Parathyroid adenoma (tissue), 2 donors: ENCODE results near the gene HMCN1.

Experiments
- H2AFZ ChIP-seq: fragments of 300-600 bp; sonication (generic); one replicate; pipeline ENCODE4 v1.7.0; 2017; ENCODE audit warnings: antibody characterized with exemption, mild to moderate bottlenecking
- H3K27ac ChIP-seq: fragments of 300-600 bp; sonication (generic); one replicate; pipeline ENCODE4 v1.7.0; 2017
- H3K27me3 ChIP-seq: fragments of 300-600 bp; sonication (generic); one replicate; pipeline ENCODE4 v1.7.0; 2017; ENCODE audit warnings: low read length; ENCODE audit not compliant: control insufficient read depth, insufficient read depth
- H3K36me3 ChIP-seq: fragments of 300-600 bp; sonication (generic); one replicate; pipeline ENCODE4 v1.7.0; 2017; ENCODE audit warnings: low read length; ENCODE audit not compliant: control insufficient read depth, insufficient read depth
- H3K4me1 ChIP-seq: fragments of 300-600 bp; sonication (generic); one replicate; pipeline ENCODE4 v1.7.0; 2017; ENCODE audit warnings: control low read depth
- H3K4me2 ChIP-seq: fragments of 300-600 bp; sonication (generic); one replicate; pipeline ENCODE4 v1.7.0; 2017; ENCODE audit warnings: low read length
- H3K4me3 ChIP-seq: fragments of 300-600 bp; sonication (generic); one replicate; pipeline ENCODE4 v1.7.0; 2017; ENCODE audit warnings: low read depth, low read length
- H3K79me2 ChIP-seq: fragments of 300-600 bp; sonication (generic); one replicate; pipeline ENCODE4 v1.7.0; 2017; ENCODE audit warnings: control low read depth
- H3K9ac ChIP-seq: fragments of 300-600 bp; sonication (generic); one replicate; pipeline ENCODE4 v1.7.0; 2017; ENCODE audit warnings: mild to moderate bottlenecking
- H3K9me3 ChIP-seq: fragments of 300-600 bp; sonication (generic); one replicate; pipeline ENCODE4 v1.7.0; 2017; ENCODE audit warnings: low read length; ENCODE audit not compliant: control insufficient read depth
- CTCF ChIP-seq: fragments of 300-600 bp; sonication (generic); IDR thresholded peaks from one replicate; pipeline ENCODE4 v1.7.0; 2017; ENCODE audit warnings: antibody characterized with exemption, mild to moderate bottlenecking
- donor health status: primary hyperparathyroidism.

HMCN1 gene

GRCh38 chr1:185835191-185835590 lies 101.0 kb downstream of the HMCN1 start:
- Histone ChIP-seq H3K9me3 (no peaks in the 10 kb centered on the region), H3K36me3 (no peaks in the 10 kb centered on the region), H3K4me1 (no peaks in the 10 kb centered on the region), H3K79me2 (no peaks in the 10 kb centered on the region), H3K27ac (no peak overlapping the region), H3K4me3 (no peak overlapping the region), H3K4me2 (no peak overlapping the region), H2AFZ (no peak overlapping the region), H3K27me3 (no peaks in the 10 kb centered on the region), H3K9ac (no peak overlapping the region)
- no peak for TF ChIP-seq CTCF

- Histone ChIP-seq H3K27ac (no peak overlapping the region), H2AFZ (no peak overlapping the region), H3K79me2 (no peaks in the 10 kb centered on the region), H3K27me3 (no peaks in the 10 kb centered on the region), H3K4me3 (no peak overlapping the region), H3K4me2 (no peak overlapping the region), H3K36me3 (no peaks in the 10 kb centered on the region), H3K9ac (no peak overlapping the region), H3K4me1 (no peaks in the 10 kb centered on the region), H3K9me3 (no peaks in the 10 kb centered on the region)
- no peak for TF ChIP-seq CTCF
Observed at GRCh38 chr1:185837711-185838110, 103.5 kb downstream of the HMCN1 start.

- H3K4me1 ChIP-seq: no peaks in the 10 kb centered on the region
- no peaks in the 10 kb centered on the region for H3K36me3 ChIP-seq
- no peaks in the 10 kb centered on the region for H3K27me3 ChIP-seq
- H3K9ac ChIP-seq: no peak overlapping the region
- no peak for TF ChIP-seq CTCF
- H3K27ac ChIP-seq: no peak overlapping the region
- no peak overlapping the region for H3K4me3 ChIP-seq
- no peak overlapping the region for H2AFZ ChIP-seq
- H3K9me3 ChIP-seq: no peaks in the 10 kb centered on the region
- no peak overlapping the region for H3K4me2 ChIP-seq
- H3K79me2 ChIP-seq: no peaks in the 10 kb centered on the region
Observed at GRCh38 chr1:185838111-185838510, 103.9 kb downstream of the HMCN1 start.

- no peak overlapping the region for H3K4me3 ChIP-seq
- H3K36me3 ChIP-seq: no peaks in the 10 kb centered on the region
- no peaks in the 10 kb centered on the region for H3K4me1 ChIP-seq
- no peaks in the 10 kb centered on the region for H3K79me2 ChIP-seq
- H2AFZ ChIP-seq: no peak overlapping the region
- H3K9ac ChIP-seq: no peak overlapping the region
- no peaks in the 10 kb centered on the region for H3K27me3 ChIP-seq
- no peak for TF ChIP-seq CTCF
- no peaks in the 10 kb centered on the region for H3K9me3 ChIP-seq
- no peak overlapping the region for H3K27ac ChIP-seq
- no peak overlapping the region for H3K4me2 ChIP-seq
Observed at GRCh38 chr1:185840880-185841279, 106.7 kb downstream of the HMCN1 start.

- no peaks in the 10 kb centered on the region for H3K9me3 ChIP-seq
- H3K4me1 ChIP-seq: no peaks in the 10 kb centered on the region
- H3K79me2 ChIP-seq: no peaks in the 10 kb centered on the region
- H3K4me2 ChIP-seq: no peak overlapping the region
- no peak overlapping the region for H3K4me3 ChIP-seq
- no peak for TF ChIP-seq CTCF
- H3K9ac ChIP-seq: no peak overlapping the region
- no peaks in the 10 kb centered on the region for H3K27me3 ChIP-seq
- no peak overlapping the region for H2AFZ ChIP-seq
- H3K27ac ChIP-seq: no peak overlapping the region
- no peaks in the 10 kb centered on the region for H3K36me3 ChIP-seq
Observed at GRCh38 chr1:185843297-185843869, 109.2 kb downstream of the HMCN1 start.
